Trophoblast cell (in vitro differentiated cells and primary cell): Measurements from ENCODE around the gene PDIA4.
"Not testable (repeated sequence)": the region's sequence is repeated elsewhere in the genome, so short reads cannot be mapped to it uniquely, and the experiment has no call there.

Experiments
- DNase-seq, 2 donors: peaks; one replicate each; pipeline ENCODE4 v3.0.0-alpha.2; 2016
- H2AFZ ChIP-seq: 2 replicates; pipeline ENCODE4 v1.6.1; 2013; ENCODE audit warnings: low read length, moderate library complexity, mild to moderate bottlenecking; ENCODE audit not compliant: insufficient read depth, poor library complexity
- H2AK5ac ChIP-seq: 2 replicates; pipeline ENCODE4 v1.6.1; 2013; ENCODE audit warnings: mild to moderate bottlenecking, low read length
- H2BK120ac ChIP-seq: 2 replicates; pipeline ENCODE4 v1.6.1; 2013; ENCODE audit warnings: low read length, mild to moderate bottlenecking, moderate library complexity; ENCODE audit not compliant: insufficient read depth, poor library complexity
- H2BK12ac ChIP-seq: 2 replicates; pipeline ENCODE4 v1.6.1; 2013; ENCODE audit warnings: mild to moderate bottlenecking, low read length, moderate library complexity
- H2BK5ac ChIP-seq: 2 replicates; pipeline ENCODE4 v1.6.1; 2013; ENCODE audit warnings: low read length, low read depth, moderate library complexity, mild to moderate bottlenecking; ENCODE audit not compliant: poor library complexity
- H3K14ac ChIP-seq: 2 replicates; pipeline ENCODE4 v1.6.1; 2013; ENCODE audit warnings: mild to moderate bottlenecking, low read length
- H3K18ac ChIP-seq: 2 replicates; pipeline ENCODE4 v1.6.1; 2013; ENCODE audit warnings: mild to moderate bottlenecking, low read length
- H3K23ac ChIP-seq: 2 replicates; pipeline ENCODE4 v1.6.1; 2013; ENCODE audit warnings: low read length
- H3K27ac ChIP-seq: 2 replicates; pipeline ENCODE4 v1.5.1; 2013; ENCODE audit warnings: low read depth, mild to moderate bottlenecking, inconsistent platforms, low read length, moderate library complexity
- H3K27me3 ChIP-seq: 2 replicates; pipeline ENCODE4 v1.6.1; 2013; ENCODE audit warnings: inconsistent platforms, mild to moderate bottlenecking, low read length, moderate library complexity; ENCODE audit not compliant: insufficient read depth
- H3K36me3 ChIP-seq, 2 experiments: 1 replicate in 1 of 2; 2 replicates in 1 of 2; pipeline ENCODE4 v1.6.1; 2013; ENCODE audit warnings: low read length in 2 of 2, mild to moderate bottlenecking in 2 of 2, moderate library complexity in 1 of 2; ENCODE audit not compliant: insufficient read depth in 2 of 2, control insufficient read depth in 1 of 2
- H3K4ac ChIP-seq: 2 replicates; pipeline ENCODE4 v1.6.1; 2013; ENCODE audit warnings: low read depth, mild to moderate bottlenecking, low read length, moderate library complexity
- H3K4me1 ChIP-seq, 2 experiments: 1 replicate in 1 of 2; 2 replicates in 1 of 2; pipeline ENCODE4 v1.6.1; 2013; ENCODE audit warnings: low read length in 2 of 2, mild to moderate bottlenecking in 2 of 2, moderate library complexity in 1 of 2; ENCODE audit not compliant: insufficient read depth in 2 of 2, control insufficient read depth in 1 of 2
- H3K4me2 ChIP-seq: 2 replicates; pipeline ENCODE4 v1.6.1; 2013; ENCODE audit warnings: inconsistent platforms, mild to moderate bottlenecking, low read length, moderate library complexity
- H3K4me3 ChIP-seq: 2 replicates; pipeline ENCODE4 v1.5.1; 2013; ENCODE audit warnings: mild to moderate bottlenecking, low read depth, low read length, inconsistent platforms
- H3K79me1 ChIP-seq: one replicate; pipeline ENCODE4 v1.6.1; 2013; ENCODE audit warnings: low read length
- H3K79me2 ChIP-seq: 2 replicates; pipeline ENCODE4 v1.6.1; 2013; ENCODE audit warnings: low read length, mild to moderate bottlenecking; ENCODE audit not compliant: control insufficient read depth, insufficient read depth, poor library complexity
- H3K9ac ChIP-seq: 2 replicates; pipeline ENCODE4 v1.6.1; 2013; ENCODE audit warnings: mild to moderate bottlenecking, low read length
- H3K9me3 ChIP-seq: 2 replicates; pipeline ENCODE4 v1.6.1; 2013; ENCODE audit warnings: low read depth, mild to moderate bottlenecking, control low read depth, inconsistent platforms, low read length; ENCODE audit not compliant: insufficient read depth
- H4K12ac ChIP-seq: 2 replicates; pipeline ENCODE4 v1.6.1; 2013; ENCODE audit warnings: low read depth, mild to moderate bottlenecking, low read length, moderate library complexity
- H4K8ac ChIP-seq: 2 replicates; pipeline ENCODE4 v1.6.1; 2013; ENCODE audit warnings: low read depth, mild to moderate bottlenecking, low read length, moderate library complexity
- H4K91ac ChIP-seq: one replicate; pipeline ENCODE4 v1.6.1; 2013; ENCODE audit warnings: low read depth, mild to moderate bottlenecking, low read length, moderate library complexity
- WGBS: extraction: QIAGEN DNeasy Blood & Tissue Kit; methylation state at CpG from one replicate; pipeline ENCODE4 v1.1.7; 2013; ENCODE audit warnings: missing lambda C conversion rate; ENCODE audit not compliant: insufficient read length, insufficient coverage; ENCODE audit errors: extremely low coverage; 5-methylcytosine and 5-hydroxymethylcytosine counted together

PDIA4 gene

DNA sequence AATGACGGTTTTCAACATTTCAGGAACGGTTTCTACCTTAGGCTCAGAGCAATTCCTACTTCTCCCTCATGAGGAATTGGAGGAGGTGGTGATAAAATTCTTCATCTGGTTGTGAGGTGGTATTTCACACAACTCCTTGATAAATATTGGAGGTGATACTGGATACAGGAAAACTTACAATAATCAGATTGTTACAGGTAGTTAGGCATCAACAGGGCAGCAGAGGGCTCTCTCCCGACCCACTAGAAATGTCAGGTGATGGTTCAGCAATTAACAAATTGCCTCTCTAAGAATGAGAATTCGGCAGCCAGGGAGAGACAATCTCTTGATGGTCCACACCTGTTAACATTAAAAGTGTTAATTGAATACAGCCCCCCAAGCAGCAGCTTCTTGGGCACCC is 39.6 kb upstream of the PDIA4 start:
- H3K27ac ChIP-seq: no peak overlapping the region
- peaks cover 0 to 2% of the 10 kb centered on the region in 2 experiments for H3K4me1 ChIP-seq
- H3K79me2 ChIP-seq: peaks cover 6% of the 10 kb centered on the region
- no peak overlapping the region for H4K12ac ChIP-seq
- H3K14ac ChIP-seq: no peak overlapping the region
- no peak overlapping the region for H2AFZ ChIP-seq
- no peaks in the 10 kb centered on the region for H3K27me3 ChIP-seq
- H2BK5ac ChIP-seq: no peak overlapping the region
- no peak overlapping the region for H3K4me2 ChIP-seq
- H2BK12ac ChIP-seq: no peak overlapping the region
- peaks cover 4% of the 10 kb centered on the region for H3K9me3 ChIP-seq
- peaks cover 10% of the 10 kb centered on the region for H3K79me1 ChIP-seq
- no peak for DNase-seq
- peaks cover 27 to 36% of the 10 kb centered on the region in 2 experiments for H3K36me3 ChIP-seq
- H3K23ac ChIP-seq: no peak overlapping the region
- H4K91ac ChIP-seq: no peak overlapping the region
- H4K8ac ChIP-seq: no peak overlapping the region
- no peak overlapping the region for H2BK120ac ChIP-seq
- H3K4me3 ChIP-seq: no peak overlapping the region
- WGBS: no CpG with 5 or more reads among the region's 4 CpGs
- no peak overlapping the region for H3K18ac ChIP-seq
- no peak overlapping the region for H3K9ac ChIP-seq
- H2AK5ac ChIP-seq: no peak overlapping the region
- H3K4ac ChIP-seq: no peak overlapping the region

DNA sequence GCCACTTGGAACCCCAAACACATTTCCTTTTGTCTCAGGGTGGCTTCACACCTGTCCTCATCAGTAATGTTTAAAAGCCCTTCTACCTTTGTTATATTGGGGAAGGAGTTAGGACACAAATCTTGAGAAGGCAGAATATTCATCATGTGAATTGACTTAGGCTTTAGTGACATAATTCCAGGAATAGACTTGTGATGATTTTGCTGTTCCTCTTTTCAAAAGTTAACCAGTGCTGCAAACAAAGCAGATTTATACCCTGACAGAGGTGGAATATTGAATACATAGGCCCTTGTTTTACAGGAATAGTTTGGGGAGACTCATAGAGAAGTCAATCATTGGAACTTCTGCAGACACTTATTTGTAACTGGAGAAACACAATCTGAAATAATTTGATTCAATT is 35.2 kb upstream of the PDIA4 start:
- Histone ChIP-seq H3K23ac (no peak overlapping the region), H4K91ac (no peak overlapping the region), H2AK5ac (no peak overlapping the region), H3K27ac (no peak overlapping the region), H3K4me2 (no peak overlapping the region), H3K4me1 (peaks cover 0 to 2% of the 10 kb centered on the region in 2 experiments), H2BK5ac (no peak overlapping the region), H3K79me1 (peaks cover 10% of the 10 kb centered on the region), H2AFZ (no peak overlapping the region), H3K36me3 (peaks cover 0 to 5% of the 10 kb centered on the region in 2 experiments), H3K14ac (no peak overlapping the region), H3K4ac (no peak overlapping the region), H3K27me3 (no peaks in the 10 kb centered on the region), H2BK120ac (no peak overlapping the region), H3K9ac (no peak overlapping the region), H4K12ac (no peak overlapping the region), H3K18ac (no peak overlapping the region), H4K8ac (no peak overlapping the region), H3K4me3 (no peak overlapping the region), H3K9me3 (no peaks in the 10 kb centered on the region), H3K79me2 (peaks cover 6% of the 10 kb centered on the region), H2BK12ac (no peak overlapping the region)
- no peak for DNase-seq

DNA sequence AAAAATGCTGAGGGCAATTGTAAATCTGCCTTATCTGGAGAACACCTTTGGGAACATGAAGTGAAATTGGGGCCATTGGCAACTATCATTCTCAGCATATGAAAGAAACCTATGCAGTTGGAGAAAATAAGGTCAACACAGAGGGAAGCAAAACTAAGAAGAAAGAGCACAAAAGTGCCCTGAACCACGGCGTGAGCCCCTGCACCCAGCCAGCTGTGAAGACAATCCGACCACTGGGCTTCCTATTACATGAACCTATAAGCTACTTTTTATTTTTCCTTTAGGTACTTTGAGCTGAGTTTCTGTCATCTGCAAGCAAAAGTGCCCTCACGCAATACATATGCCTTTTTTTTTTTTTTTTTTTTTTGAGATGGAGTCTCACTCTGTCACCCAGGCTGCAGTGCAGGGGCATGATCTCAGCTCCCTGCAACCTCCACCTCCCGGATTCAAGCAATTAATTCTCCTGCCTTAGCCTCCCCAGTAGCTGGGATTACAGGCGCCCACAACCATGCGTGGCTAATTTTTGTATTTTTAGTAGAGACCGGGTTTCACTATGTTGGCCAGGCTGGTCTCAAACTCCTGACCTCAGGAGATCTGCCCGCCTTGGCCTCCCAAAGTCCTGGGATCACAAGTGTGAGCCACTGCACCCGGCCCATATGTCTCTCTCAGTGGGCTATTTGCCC is 34.1 kb upstream of the PDIA4 start:
- no CpG with 5 or more reads among the region's 10 CpGs for WGBS
- H4K12ac ChIP-seq, H3K18ac ChIP-seq, H2BK120ac ChIP-seq, H2AK5ac ChIP-seq, H3K36me3 ChIP-seq, H3K79me1 ChIP-seq, H3K27ac ChIP-seq, H3K79me2 ChIP-seq, H3K14ac ChIP-seq, H3K9ac ChIP-seq, H3K23ac ChIP-seq, H4K8ac ChIP-seq, H3K9me3 ChIP-seq, H2BK12ac ChIP-seq, H2BK5ac ChIP-seq, H3K4me1 ChIP-seq, H3K4me3 ChIP-seq, H4K91ac ChIP-seq, DNase-seq, H3K4ac ChIP-seq, H2AFZ ChIP-seq, H3K4me2 ChIP-seq, H3K27me3 ChIP-seq: not testable (repeated sequence)

GRCh38 chr7:149060156-149060555 is 31.9 kb upstream of the PDIA4 start:
- Histone ChIP-seq H3K23ac (no peak overlapping the region), H4K8ac (no peak overlapping the region)

More at GRCh38 chr7:149060156-149060555, 31.9 kb upstream of the PDIA4 start:
- Histone ChIP-seq H3K4me3 (no peak overlapping the region), H2BK12ac (no peak overlapping the region), H2AFZ (no peak overlapping the region), H2BK120ac (no peak overlapping the region), H2BK5ac (no peak overlapping the region), H3K79me1 (peaks cover 4% of the 10 kb centered on the region), H4K12ac (no peak overlapping the region), H3K79me2 (peaks cover 2% of the 10 kb centered on the region), H3K27me3 (no peaks in the 10 kb centered on the region), H3K9me3 (peaks cover 2% of the 10 kb centered on the region), H2AK5ac (no peak overlapping the region), H4K91ac (no peak overlapping the region), H3K9ac (no peak overlapping the region), H3K4me1 (peaks cover 0 to 2% of the 10 kb centered on the region in 2 experiments), H3K36me3 (no peaks in the 10 kb centered on the region), H3K4me2 (no peak overlapping the region), H3K14ac (no peak overlapping the region), H3K18ac (no peak overlapping the region), H3K27ac (no peak overlapping the region), H3K4ac (no peak overlapping the region)
- no CpG with 5 or more reads among the region's 1 CpG for WGBS
- no peak for DNase-seq
